ENCODE measurements around the gene ZBTB48.

The ZBTB48 gene

DNA sequence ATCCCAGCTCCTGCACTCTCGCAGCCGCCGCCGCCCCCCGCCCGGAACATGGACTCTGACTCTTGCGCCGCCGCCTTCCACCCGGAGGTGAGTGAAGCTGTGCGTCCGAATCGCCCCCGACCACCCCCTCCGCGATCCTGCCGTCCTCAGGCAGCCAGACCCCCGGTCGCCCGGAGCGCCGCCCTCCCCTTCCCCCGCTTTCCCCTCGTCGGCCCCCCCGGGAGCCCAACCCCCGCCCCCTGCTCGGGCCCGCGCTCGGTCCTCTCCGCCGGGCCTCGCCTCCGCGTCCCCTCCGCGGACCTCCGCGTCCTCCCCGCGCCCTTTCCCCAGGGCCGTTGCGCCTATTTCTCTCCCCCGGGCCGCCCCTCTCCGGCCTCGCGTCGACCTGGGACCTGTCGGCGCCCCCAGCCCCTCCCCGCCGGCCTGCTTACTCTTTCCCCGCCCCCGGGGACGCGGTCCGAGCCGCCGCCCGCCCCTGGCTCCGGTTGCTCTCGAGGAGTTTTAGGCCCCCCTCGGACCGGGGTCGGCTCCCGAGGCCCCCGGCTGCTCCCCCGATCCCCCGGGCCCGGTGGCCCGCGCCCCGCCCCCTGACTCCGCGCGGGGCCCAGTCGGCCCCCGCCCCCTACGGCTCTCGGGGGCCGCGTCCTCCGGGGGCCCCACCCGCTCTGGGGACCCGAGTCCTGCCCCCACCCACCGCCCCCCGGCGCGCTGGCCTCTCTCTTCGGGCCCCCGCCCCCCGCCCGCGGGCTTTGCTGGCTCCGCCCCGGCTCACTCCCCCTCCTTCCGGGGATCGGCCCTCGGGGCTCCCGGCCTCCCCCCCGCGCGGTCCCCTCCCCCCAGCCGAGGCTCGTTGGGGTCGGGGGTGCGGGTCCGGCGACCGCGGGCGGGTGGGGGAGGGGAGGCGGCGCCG, 34.5 kb downstream of the ZBTB48 start:
- FAIRE-seq = no peak

DNA sequence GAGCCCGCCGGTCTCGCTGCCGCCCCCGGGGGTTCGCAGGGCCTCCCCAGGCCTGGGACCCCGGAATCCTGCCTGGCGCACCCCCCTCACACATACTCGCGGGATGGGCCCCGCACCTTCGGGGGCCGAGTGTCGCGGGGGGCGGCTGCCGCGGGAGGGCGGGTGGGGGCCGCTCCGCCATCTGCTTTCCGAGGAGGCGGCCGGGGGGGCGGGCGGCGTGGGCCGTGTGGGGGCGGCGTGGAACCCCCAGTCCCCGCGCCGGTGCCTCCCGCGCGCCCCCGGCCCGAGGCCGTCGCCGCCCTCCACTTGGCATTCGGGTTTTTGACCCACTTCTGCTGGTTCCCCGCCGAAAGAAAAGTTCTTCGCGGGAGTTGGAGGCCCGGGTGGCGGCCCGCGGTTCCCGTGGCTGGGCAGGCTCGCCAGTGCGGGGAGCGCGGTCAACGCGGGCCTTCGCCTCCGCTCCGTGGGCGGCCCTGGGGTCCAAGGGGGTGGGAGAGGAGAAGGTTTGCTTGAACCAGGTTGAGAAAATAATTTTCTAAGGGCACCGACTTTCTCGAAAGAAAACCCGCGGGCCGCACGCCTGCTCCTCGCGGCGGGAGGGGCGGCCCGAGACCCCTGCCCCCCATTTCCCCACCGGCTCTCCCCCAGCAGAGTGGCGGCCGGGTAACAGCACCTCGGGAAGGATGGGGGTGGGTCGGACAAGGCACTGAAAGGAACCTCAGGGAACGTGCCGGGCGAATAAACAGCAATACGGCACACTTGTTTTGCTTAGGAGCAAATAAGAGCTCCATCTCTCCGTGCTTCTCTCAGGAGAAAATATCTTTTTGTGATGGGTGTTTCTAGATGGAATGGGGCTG, 35.4 kb downstream of the ZBTB48 start:
- no peak for FAIRE-seq

- FAIRE-seq = no peak
Observed at GRCh38 chr1:6619045-6619444, 39.3 kb downstream of the ZBTB48 start.

GRCh38 chr1:6621429-6622391, 41.9 kb downstream of the ZBTB48 start:
- no peak for FAIRE-seq

DNA sequence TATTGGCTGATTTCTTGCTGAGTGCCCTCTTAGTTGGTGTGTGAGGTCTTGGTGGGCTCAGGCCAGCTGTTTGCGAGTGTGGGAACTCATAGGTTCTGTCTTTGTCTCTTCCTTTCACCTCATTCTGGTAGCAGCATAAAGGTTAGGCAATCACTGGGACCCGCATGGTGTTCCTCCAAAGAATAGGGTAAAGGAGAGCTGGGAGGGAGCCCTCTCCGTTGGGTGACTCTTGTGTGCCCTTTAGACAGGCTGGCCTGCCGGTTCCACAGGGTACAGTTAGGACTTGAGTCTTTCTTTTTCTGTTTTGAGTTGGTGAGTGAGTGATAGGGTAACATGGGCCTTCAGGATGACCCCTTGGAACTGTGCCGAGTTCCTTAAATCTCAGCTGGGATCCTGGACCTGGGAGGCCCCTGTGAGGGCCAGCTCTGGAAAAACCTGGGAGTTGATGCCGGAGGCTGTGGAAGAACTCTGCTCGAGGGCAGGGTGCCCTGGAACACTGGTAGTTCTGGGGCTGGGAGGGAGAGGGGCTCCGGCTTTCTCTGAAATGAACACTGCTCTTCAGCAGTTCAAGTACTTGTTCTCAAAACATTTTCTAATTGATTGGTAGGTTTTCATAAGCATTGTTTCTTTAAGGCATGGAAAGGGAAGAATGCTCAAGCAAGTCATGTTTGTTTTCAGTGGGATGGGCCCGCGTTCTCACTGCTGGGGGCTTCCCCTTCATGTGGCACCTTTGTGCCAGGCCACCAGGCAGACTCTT, 42.8 kb downstream of the ZBTB48 start:
- FAIRE-seq = no peak

- no peak for FAIRE-seq
Observed at GRCh38 chr1:6623269-6623965, 43.6 kb downstream of the ZBTB48 start.

- FAIRE-seq = peak; percentile 98
Observed at GRCh38 chr1:6624710-6625583, 45.2 kb downstream of the ZBTB48 start, which contains the start of gene THAP3. TSS of gene THAP3 (plus strand) at chr1:6624868. CDS start at chr1:6625219, 351 bp downstream.

DNA sequence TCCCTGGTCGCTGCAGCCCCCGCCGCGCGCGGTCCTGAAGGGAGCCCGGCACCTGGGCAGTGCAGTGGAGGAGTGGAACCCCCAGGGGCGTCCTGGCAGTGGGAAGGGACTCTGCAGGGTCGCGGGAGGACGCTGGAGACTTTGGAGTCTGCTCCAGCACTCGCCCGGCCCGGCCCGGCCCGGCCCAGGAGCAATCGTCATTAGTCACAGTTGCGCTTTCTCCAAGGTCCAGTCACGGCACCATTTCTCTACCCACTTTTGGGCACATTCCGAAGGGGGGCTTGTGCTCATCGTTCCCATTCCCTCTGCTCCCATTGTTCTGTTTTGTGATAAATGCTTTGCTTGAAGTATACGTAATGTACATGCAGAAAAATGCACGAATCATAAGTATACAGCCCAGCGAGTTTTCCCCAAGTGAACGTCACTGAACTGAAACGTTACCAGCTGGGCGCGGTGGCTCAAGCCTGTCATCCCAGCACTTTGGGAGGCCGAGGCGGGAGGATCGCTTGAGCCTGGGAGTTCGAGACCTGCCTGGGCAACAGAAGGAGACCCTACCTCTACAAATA, 45.9 kb downstream of the ZBTB48 start:
- FAIRE-seq = no peak

- FAIRE-seq = no peak
Observed at GRCh38 chr1:6627031-6627430, 47.2 kb downstream of the ZBTB48 start.

GRCh38 chr1:6627841-6628545, 48.2 kb downstream of the ZBTB48 start:
- FAIRE-seq = no peak

DNA sequence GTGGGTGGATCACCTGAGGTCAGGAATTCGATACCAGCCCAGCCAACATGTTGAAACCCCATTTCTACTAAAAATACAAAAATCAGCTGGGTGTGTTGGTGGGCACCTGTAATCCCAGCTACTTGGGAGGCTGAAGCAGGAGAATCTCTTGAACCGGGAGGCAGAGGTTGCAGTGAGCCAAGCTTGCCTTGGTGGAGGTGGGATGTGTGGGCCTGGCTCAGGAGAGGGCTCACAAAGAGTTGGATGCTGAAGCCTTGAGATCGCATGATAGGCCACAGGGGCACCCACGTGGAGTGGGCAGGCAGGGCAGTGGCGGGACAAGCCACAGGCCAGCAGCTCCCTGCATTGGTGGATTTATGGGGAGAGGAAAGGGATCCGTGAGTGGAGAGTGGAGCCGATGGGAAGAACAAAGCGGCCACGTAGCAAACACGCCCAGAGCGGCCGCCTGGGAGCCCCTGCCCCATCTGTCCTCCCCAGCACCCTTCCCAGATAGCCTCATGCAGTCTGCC, 49.2 kb downstream of the ZBTB48 start:
- no peak for FAIRE-seq

DNA sequence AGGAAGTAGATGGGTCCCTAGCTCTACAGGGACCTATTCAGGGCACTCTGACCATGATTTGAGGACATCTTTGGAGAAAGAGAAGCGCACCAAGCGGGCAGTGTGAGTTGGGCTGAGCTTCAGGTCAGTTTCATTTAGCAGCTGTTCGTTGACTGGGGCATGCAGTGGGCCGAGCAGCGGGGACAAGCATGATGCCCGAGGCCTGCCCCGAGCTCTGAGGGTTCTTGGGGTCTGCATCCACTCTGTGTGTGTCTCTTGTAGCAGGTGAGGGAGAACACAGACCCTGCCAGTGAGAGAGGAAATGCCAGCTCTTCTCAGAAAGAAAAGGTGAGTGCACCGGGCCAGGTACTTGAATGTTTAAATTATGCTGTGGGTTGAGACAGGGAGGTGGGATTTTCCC, 50.2 kb downstream of the ZBTB48 start:
- FAIRE-seq = no peak

DNA sequence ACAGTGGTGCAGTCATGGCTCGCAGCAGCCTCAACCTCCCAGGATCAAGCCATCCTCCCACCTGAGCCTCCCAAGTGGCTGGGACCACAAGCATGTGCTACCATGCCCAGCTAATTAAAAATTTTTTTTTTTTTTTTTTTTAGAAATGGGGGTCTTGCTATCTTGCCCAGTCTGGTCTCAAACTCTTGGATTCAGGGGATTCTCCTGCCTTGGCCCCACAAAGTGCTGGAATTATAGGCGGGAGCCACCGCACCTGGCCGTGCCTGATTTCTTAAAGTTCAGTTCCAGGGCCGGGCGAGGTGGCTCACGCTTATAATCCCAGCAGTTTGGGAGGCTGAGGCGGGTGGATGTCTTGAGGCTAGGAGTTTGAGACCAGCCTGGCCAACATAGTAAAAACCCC, 51.3 kb downstream of the ZBTB48 start:
- no peak for FAIRE-seq

GRCh38 chr1:6632588-6633514, 53.1 kb downstream of the ZBTB48 start:
- no peak for FAIRE-seq

- FAIRE-seq = no peak
Observed at GRCh38 chr1:6634371-6635052, 54.7 kb downstream of the ZBTB48 start.

DNA sequence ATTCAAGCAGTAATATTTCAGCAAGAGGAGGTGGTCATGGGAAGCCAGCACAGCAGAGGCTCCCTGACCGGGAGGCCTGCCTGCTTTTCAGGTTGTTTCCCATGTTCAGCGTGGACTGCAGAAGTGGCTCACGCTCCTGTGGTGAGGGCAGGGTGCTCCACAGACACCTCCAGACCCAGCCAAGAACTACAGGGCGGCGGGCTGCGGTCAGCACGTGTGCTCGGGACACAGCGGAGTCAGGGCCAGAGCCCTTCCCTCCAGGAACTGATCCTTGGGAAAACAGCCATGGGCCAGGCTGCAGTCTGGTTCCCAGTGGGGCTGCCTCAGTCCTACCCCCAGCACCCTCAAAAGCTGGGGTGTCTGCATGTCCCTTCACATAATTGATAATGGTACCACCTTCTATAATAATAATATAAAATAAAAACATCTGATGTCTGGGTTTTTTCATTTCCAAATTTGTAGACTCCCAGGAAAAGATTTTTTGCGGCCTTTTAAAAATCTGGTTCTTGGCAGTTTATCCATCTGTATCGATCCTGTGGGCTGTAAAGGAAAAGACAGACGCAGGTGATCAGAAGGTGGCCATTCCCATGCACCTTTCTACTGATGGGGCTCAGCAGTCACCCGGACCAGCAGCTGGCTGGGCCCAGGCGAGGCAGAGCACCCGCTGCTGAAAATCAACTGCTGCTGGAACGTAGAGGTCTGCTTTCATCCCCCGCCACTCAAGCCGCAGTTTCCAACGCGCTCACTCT, 55.5 kb downstream of the ZBTB48 start:
- no peak for FAIRE-seq

Measured in G401.6 (cell line).